ENCODE data around the gene CTNNBL1.

CTNNBL1 gene

DNA sequence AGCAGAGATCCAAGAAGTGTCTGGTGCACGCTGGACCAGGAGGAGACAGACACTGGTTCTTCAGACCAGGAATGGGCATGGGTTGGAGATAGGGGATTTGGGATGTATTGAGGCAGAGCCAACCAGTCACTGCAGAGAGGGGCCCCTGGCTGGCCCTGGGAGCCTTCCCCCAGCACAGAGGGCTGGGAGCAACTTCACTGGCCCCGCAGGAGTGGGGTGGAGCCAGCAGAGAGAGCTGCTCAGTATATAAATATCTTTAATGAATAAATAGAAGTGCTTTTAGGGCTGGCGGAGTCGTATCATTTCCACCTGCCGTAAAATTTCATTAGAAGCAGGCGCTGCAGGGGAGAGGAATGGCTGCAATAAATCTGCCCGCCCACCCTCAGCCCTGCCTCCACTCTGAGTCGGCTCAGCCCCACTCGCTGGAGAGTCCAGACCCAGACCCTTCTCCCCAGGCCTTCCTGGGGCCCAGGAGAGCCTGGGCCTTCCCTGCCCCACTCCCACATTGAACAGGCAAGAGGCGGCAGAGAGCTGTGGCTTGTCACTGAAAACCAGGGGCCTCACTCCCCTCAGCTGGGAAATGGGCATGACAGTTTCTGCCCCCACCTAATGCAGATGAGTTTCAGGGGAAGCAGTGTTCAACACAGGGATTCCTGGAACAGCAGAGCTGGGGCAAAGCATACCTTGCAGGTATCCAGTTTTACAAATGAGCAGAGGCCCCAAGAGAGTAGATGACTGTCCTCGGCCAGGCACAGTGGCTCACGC is 185.2 kb downstream of the CTNNBL1 start:
- DNase-seq (ENCODE audit: low read depth, low spot score) = no peak

DNA sequence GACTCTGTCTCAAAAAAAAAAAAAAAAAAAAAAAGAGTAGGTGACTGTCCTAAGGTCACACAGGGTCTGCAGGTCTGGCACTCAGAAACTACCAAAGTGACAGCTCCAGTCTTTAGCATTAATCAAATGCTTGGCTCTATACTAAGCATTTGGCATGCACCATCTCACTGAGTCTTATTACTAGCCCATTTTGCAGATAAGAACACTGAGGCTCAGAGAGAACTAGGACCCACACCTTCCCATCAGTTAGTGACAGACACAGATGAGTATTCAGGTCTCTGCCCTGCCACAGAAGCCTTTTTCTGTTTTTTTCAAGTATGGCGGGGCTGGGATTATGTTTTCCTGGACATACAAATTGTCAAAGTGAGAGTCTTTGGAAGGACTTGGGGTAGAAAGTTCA is 186.0 kb downstream of the CTNNBL1 start:
- no peak for DNase-seq (ENCODE audit: low read depth, low spot score)

DNA sequence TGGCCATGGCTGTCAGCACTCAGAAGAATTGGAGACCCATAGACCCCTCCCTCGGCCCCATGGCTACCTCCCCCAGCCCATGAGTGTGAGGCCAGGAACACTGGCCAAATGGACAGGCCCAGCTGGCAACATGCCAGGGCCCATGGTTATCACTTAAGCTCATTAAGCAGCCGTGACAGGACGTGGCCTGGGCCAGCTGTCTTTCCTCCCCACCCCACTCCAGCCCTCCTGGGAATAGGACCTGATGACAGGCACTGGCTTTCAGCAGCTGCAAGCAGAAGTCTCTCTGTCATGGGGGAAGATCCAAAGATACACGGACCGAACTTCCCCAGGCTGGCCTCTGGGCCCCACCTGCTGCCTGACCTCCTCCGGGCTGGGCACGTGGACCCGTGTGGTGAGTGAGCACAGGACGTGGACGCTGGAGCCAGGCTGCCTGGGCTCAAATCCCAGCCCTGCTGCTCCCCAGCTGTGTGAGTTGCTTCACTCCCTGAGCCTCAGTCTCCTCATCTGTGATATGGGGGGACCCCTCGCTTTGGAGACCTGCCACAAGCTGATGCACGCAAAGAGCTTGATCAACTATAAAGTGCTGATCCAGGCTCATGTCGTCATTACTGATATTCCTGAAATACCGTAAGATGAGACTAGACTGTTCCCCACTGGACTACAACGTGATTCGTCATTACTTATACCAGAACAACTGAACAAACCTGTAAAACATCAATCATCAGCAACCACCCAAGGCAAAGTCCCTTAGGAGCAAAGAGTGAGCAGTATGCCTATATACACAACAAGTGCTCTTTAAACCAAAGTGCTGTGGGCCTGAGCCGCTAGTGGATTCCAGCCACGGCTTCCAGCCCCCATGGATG is 187.1 kb downstream of the CTNNBL1 start:
- DNase-seq (ENCODE audit: low read depth, low spot score) = no peak

DNA sequence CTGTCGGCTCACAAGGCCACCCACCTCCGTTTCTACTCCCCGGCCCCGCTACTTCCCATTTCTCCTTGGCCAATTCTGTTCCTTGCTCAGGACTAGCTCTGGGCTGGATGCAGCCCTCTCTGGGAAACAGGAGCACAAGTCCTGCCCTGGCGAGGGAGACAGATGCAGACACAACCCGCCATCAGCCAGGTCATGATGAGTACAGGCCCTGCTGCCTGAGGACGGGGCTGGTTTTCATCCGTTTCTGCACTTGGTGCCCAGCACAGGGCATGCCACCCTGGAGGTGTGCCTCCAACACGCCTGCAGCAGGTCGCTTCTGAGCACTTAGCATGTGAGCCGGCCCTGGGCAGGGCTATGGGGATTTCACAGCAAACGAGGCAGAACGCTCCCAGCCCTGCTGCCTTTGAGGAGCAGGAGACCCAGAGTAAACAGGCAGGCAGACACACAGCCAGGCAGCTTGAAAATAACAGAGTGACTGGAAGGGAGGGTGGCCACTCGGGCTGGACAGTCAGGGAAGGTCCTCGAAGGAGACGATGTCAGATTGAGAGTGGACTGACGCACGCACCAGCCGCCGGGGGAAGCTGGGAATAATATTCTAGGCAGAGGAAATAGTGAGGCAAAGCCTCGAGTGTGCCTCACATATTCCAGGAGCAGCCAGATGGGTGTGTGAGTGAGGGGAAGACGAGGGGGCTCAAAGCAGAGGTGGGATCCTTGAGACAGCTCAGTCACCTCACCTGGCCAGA is 187.9 kb downstream of the CTNNBL1 start:
- no peak for DNase-seq (ENCODE audit: low read depth, low spot score)

DNA sequence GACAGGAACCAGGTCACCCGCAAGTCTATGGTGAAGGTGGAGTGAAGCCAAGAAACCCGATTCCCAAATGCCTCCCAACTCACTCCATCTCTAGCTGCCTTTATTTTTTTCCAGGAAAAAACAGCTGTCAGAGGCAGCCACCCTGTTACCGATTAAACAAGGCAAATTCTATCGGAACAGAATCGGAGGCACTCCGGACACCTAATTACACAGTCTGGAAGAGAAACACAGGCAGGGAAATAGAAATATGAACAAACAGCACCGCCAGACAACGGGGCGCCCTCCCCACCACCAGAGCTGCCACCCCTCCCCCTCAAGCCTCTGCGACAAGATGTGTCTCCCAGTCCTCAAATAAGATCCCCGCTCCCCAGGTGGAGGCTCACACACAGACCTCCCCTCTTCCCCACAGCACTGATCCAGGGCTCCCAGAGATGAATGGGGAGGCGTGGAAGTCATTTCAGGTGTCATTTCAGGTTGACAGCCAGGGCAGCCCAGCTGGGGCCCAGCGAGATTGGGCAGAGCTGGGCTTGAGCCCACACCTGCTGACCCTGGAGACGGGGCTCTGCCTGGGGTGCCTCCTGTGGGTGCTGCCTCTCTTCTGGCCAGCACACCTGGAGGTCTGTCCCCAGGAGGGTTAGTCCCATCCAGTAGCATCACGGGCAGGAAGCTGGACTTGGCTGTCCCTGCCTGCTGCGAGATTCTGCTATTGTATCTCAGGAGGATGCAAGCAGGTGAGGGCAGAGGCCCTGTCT is 189.3 kb downstream of the CTNNBL1 start:
- no peak for DNase-seq (ENCODE audit: low read depth, low spot score)

DNA sequence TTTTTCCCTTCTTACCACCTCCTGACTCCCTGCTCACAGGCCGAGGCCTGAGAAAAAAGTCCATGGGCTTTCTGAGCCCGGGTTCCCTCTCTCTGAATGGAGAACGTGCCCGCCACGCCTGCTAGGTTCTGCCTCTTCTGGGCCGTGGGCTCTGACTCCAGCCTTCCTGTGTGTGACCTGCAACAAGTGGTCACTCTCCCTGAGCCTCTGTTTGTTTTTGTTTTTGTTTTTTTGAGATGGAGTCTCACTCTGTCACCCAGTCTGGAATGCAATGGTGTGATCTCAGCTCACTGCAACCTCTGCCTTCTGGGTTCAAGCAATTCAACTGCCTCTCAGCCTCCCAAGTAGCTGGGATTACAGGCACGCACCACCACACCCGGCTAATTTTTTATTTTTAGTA is 191.2 kb downstream of the CTNNBL1 start:
- DNase-seq (ENCODE audit: low read depth, low spot score) = no peak

DNA sequence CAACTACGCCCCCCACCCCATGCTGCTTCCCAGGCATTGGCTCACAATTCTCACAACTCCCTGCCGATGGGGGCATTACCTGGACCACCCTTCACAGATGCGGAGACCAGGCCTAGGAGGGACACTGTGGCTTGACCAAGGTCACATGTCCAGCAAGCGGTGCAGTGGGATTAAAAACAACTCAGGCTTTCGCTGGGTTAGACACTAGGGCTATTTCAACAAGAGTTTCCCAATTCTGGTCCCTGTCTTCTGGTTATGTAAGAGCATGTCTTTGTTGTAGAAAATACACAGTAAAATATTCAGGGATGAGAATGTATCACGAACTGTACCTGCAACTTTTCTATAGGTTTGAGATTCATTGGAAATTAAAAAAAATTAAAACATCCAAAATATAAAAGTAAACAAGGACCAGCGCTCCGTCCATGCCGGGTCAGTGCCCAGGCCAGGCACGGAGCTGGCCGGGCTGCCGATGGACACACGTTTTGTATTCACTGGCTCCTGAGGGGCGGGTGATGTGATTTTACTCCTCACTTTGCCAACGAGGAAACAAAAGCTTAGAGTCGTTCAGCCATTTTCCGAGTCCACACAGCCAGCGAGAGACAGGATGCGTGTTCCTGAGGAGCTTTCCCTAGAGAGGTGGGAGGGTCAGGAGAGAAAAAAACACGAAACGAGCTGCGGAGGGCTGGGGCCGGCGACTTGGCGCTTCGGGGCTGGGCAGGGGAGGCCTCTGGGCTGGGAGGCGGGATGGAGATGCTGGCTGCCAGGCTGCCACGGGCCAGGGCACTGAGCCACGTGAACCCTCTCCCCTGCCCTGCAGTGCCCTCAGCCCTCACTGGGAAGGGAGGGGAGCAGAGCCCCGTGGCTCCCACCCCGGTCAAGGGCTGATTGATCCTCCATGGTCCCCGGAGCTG is 192.0 kb downstream of the CTNNBL1 start:
- DNase-seq (ENCODE audit: low read depth, low spot score) = no peak

DNA sequence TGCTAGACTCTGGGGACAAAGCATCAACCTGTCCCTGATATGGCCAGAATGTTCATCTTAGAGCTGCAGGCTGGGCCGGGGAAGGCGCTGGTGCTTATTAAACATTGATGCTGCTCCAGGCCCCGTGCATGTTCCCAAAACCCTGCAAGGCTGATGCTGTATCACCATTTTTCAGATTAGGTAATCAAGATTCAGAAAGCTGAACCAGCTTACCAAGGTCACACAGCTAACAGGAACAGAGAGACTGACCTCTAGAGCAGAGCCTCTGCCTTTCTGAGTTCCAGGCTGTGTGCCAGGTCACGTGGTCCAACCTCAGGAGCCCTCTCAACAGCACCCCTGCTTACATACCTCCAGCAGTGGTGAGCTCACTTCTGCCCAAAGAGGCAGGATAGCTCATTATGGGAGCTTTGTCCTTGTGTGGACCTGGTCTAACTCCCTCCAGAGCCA is 193.0 kb downstream of the CTNNBL1 start:
- DNase-seq (ENCODE audit: low read depth, low spot score) = no peak

DNA sequence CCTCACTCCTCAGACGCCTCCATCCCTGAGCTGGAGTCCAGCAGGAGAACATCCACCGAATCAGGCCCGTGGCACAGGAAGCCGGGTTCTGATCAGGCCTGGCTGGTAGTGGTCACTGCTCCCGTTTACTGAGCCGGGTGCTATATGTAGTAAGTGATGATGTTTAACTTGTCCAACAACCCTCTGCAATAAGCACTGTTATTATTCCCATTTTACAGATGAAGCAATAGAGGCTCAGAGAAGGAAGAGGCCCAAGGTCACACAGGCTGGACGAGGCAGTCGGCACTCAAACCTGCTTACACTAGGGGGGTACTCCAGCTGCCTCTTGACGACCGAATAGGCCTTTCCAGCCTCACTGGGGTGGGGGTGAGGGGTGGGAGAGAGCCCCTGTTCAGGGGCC is 194.8 kb downstream of the CTNNBL1 start:
- no peak for DNase-seq (ENCODE audit: low read depth, low spot score)

DNA sequence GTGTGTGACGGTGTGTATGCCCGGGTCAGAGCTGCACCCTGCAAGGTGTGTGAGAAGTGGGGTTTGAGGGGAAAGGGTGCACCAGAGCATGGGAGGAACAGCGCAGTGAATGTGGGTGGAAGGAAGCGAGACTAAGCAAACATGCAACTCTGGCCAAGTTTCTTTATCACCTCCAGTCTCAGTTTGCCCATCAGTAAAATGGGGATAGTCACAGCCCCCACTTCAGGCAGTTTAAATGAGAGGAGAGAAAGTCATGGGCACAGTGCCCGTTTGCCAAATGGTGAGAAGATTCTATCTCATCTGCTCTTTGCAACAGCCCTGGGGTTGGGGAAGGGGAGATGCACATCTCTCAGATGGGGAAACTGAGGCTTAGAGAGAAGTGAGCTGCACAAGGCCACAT is 196.3 kb downstream of the CTNNBL1 start:
- no peak for DNase-seq (ENCODE audit: low read depth, low spot score)

DNA sequence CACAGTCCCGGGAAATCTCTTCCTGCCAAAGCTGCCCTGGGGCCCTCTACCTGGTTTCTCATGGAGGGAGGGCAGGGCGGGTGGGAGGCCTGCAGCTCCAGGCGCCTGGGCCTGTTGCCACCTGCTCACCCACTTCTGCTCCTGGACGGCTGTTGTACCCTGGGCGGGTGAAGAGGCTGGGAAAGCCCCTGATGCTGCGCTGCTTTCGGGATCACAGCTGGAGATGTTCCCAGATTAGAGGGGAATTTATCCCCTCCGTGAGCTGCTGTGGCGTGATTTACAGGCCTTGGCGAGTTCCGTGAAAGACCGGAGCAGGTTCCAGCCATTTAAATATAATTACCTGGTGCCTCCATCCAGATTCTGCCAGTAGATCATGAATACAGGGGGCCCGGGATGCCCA is 196.8 kb downstream of the CTNNBL1 start:
- DNase-seq (ENCODE audit: low read depth, low spot score) = no peak

DNA sequence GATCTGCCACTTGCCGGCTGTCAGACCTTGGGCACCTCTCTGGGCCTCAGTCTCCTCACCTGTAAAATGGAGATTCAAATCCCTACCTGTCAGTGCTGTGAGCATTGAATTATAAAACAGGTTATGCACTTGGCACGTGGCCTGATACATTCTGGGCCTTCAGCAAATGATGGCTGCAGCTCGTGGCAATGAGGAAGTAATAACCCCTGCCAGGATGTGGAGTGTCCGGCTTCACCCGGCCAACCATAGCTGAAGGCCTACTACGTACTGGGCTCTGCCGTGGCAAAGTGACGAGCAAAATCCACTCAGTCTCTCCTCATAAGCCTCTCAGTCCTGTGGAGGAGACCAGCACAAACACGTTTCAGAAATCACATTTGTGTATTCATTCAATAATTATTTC is 198.2 kb downstream of the CTNNBL1 start:
- no peak for DNase-seq (ENCODE audit: low read depth, low spot score)

DNA sequence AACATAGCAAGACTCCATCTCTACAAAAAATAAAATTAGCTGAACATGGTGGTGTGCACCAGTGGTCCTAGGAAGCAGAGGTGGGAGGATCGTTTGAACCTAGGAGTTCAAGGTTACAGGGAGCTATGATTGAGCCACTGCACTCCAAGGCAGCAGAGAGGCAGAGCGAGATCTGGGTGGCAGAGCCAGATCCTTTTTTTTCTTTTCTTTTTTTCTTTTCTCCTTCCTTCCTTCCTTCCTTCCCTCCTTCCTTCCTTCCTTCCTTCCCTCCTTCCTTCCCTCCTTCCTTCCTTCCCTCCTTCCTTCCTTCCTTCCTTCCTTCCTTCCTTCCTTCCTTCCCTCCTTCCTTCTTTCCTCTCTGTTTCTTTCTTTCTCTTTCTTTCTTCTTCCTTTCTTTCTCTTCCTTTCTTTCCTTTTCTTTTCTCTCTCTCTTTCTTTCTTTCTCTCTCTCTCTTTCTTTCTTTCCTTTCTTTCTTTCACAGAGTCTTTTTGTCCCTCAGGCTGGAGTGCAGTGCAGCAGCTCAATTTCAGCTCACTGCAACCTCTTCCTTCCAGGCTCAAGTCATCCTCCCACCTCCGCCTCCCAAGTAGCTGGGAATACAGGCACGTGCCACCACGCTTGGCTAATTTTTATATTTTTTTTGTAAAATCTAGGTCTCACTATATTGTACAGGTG is 199.9 kb downstream of the CTNNBL1 start:
- no peak for DNase-seq (ENCODE audit: low read depth, low spot score)

DNA sequence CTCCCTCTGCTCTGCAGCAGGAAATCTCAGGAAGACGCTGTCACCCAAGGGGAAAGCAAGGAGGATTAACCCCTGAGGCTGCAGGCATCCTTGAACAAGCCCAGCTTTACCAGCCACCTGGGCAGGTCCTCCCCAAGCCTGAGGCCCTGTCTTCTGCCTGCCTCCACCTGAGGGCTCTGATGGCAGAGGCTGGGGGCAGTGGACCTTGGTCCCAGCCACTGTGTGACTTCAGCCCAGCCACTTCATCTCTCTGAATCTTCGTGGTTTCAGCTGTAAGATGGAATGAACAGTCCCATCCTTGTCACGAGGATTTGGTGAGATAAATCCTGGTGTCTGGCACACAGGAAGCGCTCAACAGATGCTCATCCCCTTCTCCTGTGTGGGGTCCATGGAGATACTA is 200.6 kb downstream of the CTNNBL1 start:
- DNase-seq (ENCODE audit: low read depth, low spot score) = no peak

DNA sequence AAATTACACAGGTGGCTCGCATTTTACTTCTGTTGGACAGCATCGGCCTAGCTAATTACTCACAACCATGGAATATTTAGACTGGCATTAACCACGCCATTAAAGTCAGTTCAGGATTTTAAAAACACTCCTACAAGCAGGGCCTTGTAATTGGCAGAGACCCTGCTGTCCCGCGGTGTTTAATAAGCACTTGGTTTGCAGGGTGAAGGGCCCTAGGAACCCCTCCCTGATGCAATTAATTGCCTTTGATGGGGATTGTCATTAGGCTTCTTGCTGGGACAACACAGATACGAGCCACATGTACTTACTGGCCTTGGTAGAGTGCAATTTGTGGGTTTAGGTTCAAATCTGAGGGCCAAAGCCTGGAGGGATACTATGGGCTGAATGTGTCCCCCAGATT is 201.3 kb downstream of the CTNNBL1 start:
- DNase-seq (ENCODE audit: low read depth, low spot score) = no peak

DNA sequence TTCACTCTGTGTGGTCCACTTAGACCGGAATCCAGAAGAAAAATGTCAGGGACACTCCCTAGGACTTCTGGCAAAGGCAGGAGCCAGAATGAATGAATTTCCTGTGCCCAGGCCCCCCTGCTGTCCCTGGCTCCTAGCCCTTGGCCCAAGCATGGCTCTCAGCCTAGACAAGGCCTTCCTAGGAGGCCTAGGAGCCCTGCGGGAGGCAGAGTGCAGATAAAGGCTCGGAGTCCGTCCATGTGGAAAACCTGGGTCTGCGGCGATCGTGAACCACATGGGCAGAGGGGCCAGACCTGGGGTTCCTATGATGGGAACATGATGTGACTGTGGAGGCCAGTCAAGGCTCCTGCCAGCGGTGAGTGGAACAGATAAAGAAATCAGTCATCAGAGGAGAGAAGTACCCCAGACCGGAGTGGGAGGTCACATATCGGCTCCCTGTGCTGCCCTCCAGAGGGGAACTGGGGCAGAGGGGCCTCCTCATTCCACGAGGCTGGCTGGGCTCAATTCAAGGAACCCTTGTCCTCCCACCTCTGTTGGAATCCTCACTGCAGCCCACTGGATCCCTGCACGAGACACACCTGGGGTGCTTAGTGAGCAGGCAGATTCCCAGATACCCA is 203.2 kb downstream of the CTNNBL1 start:
- DNase-seq (ENCODE audit: low read depth, low spot score) = no peak

DNA sequence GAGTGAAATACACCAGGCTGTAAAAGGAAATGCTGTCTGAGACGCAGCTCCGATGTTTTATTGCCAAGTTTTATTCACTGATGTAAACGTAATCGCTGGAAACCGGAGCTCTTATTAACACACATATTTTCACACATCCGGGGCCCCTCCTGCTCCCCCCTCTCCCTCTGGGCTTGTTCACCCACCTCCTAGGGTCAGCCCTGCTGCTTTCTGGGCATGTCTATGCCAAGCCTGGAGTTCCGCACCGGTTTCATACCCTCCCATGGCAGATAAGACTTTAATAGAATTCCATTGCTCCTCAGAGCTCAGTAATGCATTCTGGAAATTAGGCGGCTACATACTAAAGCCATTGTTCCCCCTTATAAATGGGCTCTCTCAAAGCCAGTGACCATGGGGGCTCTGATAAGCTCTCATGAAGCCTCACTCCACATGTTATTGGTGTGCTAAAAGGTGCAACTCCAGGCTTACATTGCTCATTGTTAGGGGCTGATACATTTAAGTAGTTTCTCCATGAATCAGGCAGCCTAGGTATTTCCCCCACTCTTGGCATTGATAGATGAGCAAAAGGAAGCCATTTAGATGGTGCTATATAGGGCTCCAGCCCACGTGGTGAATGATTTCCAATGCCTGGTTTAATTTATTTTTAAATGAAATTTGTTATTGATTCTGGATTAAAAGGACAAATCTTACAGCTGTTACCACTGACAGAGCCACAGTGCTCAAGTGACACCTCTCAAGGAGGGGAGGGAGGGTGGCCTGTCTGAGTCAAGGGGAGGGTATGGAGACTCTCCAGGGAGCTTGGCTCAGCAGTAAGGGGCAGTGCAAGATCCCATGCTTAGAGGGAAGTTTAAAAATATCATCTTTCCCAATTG is 204.6 kb downstream of the CTNNBL1 start:
- DNase-seq (ENCODE audit: low read depth, low spot score) = no peak

Measured in activated naive CD8-positive, alpha-beta T cell treated with anti-CD3 and anti-CD28 coated beads, Interleukin-2, amount 50 U/mL, for 16 hours (primary cell).